ENCODE measurements around the gene LYZL4.

Gene LYZL4

GRCh38 chr3:42369832-42370231 is 40.6 kb downstream of the LYZL4 start:
- DNase-seq = no peak

GRCh38 chr3:42369304-42369703 is 41.1 kb downstream of the LYZL4 start:
- no peak for DNase-seq

GRCh38 chr3:42368861-42369260 is 41.5 kb downstream of the LYZL4 start:
- no peak for DNase-seq

GRCh38 chr3:42367903-42368302 is 42.5 kb downstream of the LYZL4 start:
- no peak for DNase-seq

GRCh38 chr3:42366550-42366949 is 43.9 kb downstream of the LYZL4 start:
- no peak for DNase-seq

GRCh38 chr3:42357335-42357734 is 53.1 kb downstream of the LYZL4 start:
- no peak for DNase-seq

- no peak for DNase-seq
Observed at GRCh38 chr3:42355612-42356011, 54.8 kb downstream of the LYZL4 start.

GRCh38 chr3:42353631-42354030 is 56.8 kb downstream of the LYZL4 start:
- no peak for DNase-seq

GRCh38 chr3:42351207-42351606 is 59.2 kb downstream of the LYZL4 start:
- DNase-seq = no peak

GRCh38 chr3:42349765-42350594 is 60.4 kb downstream of the LYZL4 start:
- no peak for DNase-seq

GRCh38 chr3:42347928-42348327 is 62.5 kb downstream of the LYZL4 start:
- no peak for DNase-seq
